GM12874 (cell line): ENCODE data around the gene MRPL23.

ENCODE experiments used
- CTCF ChIP-seq: IDR thresholded peaks from 2 replicates; pipeline ENCODE4 v1.5.1; 2011; ENCODE audit warnings: low read depth, mild to moderate bottlenecking, control low read depth, low read length, moderate library complexity; ENCODE audit not compliant: insufficient read depth

The MRPL23 gene

GRCh38 chr11:1946812-1947484 lies at the start of gene MRPL23:
MRPL23 (plus strand) TSS chr11:1947332; CDS start chr11:1947363, 31 bp downstream.
- no peak for TF ChIP-seq CTCF

- no peak for TF ChIP-seq CTCF
Measured at GRCh38 chr11:1899090-1899489, 48.0 kb upstream of the MRPL23 start.

GRCh38 chr11:1899686-1900085 lies 47.4 kb upstream of the MRPL23 start:
- no peak for TF ChIP-seq CTCF

GRCh38 chr11:1906181-1906580 lies 41.0 kb upstream of the MRPL23 start:
- TF ChIP-seq CTCF, result no peak

GRCh38 chr11:1906611-1907423 lies 40.3 kb upstream of the MRPL23 start:
- TF ChIP-seq CTCF, result no peak

GRCh38 chr11:1908618-1909017 lies 38.5 kb upstream of the MRPL23 start:
- no peak for TF ChIP-seq CTCF

- no peak for TF ChIP-seq CTCF
Measured at GRCh38 chr11:1909524-1909923, 37.6 kb upstream of the MRPL23 start.
